SK-N-SH treated with all-trans-retinoic acid at 6 μM for 48 hours (cell line): Measurements from ENCODE around the gene SYCP2L.
"Not testable (repeated sequence)": the region's sequence is repeated elsewhere in the genome, so short reads cannot be mapped to it uniquely, and the experiment has no call there.

Source experiments
- ATAC-seq: fragments of 200-7000 bp; cut with Tn5 transposase; 3 replicates; pipeline ENCODE4 v1.9.1; 2020; ENCODE audit warnings: mild to moderate bottlenecking, moderate library complexity
- ARNTL ChIP-seq: fragments of 450-650 bp; formaldehyde crosslinking; IDR thresholded peaks from 2 replicates; pipeline ENCODE4 v1.5.0; 2020; ENCODE audit warnings: low read depth, mild to moderate bottlenecking, moderate library complexity, borderline replicate concordance
- CREB5 ChIP-seq: fragments of 250-450 bp; sonication (Bioruptor Pico); IDR thresholded peaks from 2 replicates; pipeline ENCODE4 v1.5.1; 2020; ENCODE audit warnings: low read depth, mild to moderate bottlenecking, moderate library complexity
- CSDC2 ChIP-seq: fragments of 250-450 bp; sonication (Bioruptor Pico); IDR thresholded peaks from 2 replicates; pipeline ENCODE4 v1.5.0; 2020; ENCODE audit warnings: mild to moderate bottlenecking, moderate library complexity
- GLIS3 ChIP-seq: fragments of 250-450 bp; sonication (Bioruptor Pico); IDR thresholded peaks from 2 replicates; pipeline ENCODE4 v1.5.0; 2020; ENCODE audit warnings: mild to moderate bottlenecking, moderate library complexity
- ISL1 ChIP-seq: fragments of 250-450 bp; sonication (Bioruptor Pico); IDR thresholded peaks from 2 replicates; pipeline ENCODE4 v2.1.2; 2022; ENCODE audit warnings: mild to moderate bottlenecking, moderate library complexity
- OSR1 ChIP-seq: fragments of 250-450 bp; sonication (Bioruptor Pico); IDR thresholded peaks from 2 replicates; pipeline ENCODE4 v1.8.0; 2022; ENCODE audit warnings: moderate library complexity, mild to moderate bottlenecking, inconsistent platforms
- PATZ1 ChIP-seq: fragments of 250-450 bp; sonication (Bioruptor Pico); IDR thresholded peaks from 2 replicates; pipeline ENCODE4 v1.8.0; 2020; ENCODE audit warnings: mild to moderate bottlenecking, moderate library complexity, borderline replicate concordance
- POU6F1 ChIP-seq: fragments of 250-450 bp; sonication (Bioruptor Pico); IDR thresholded peaks from 2 replicates; pipeline ENCODE4 v1.8.0; 2021; ENCODE audit warnings: low read depth, mild to moderate bottlenecking, moderate library complexity, borderline replicate concordance
- PPARA ChIP-seq: fragments of 250-450 bp; sonication (Bioruptor Pico); IDR thresholded peaks from 2 replicates; pipeline ENCODE4 v1.5.0; 2020; ENCODE audit warnings: mild to moderate bottlenecking, borderline replicate concordance
- RARB ChIP-seq: fragments of 250-450 bp; sonication (Bioruptor Pico); IDR thresholded peaks from 2 replicates; pipeline ENCODE4 v1.8.0; 2021; ENCODE audit warnings: mild to moderate bottlenecking, moderate library complexity
- SNAI2 ChIP-seq: fragments of 250-450 bp; sonication (Bioruptor Pico); IDR thresholded peaks from 2 replicates; pipeline ENCODE4 v1.5.0; 2020; ENCODE audit warnings: mild to moderate bottlenecking, moderate library complexity
- TOX ChIP-seq: fragments of 250-450 bp; sonication (Bioruptor Pico); IDR thresholded peaks from 2 replicates; pipeline ENCODE4 v1.8.0; 2021; ENCODE audit warnings: mild to moderate bottlenecking, moderate library complexity, borderline replicate concordance
- TSHZ2 ChIP-seq: fragments of 250-450 bp; sonication (Bioruptor Pico); IDR thresholded peaks from 2 replicates; pipeline ENCODE4 v1.5.0; 2020; ENCODE audit warnings: mild to moderate bottlenecking, moderate library complexity
- ZC3H10 ChIP-seq: fragments of 250-450 bp; sonication (Bioruptor Pico); IDR thresholded peaks from 2 replicates; pipeline ENCODE4 v1.5.1; 2021; ENCODE audit warnings: mild to moderate bottlenecking, moderate library complexity
- ZFP3 ChIP-seq: fragments of 250-450 bp; sonication (Bioruptor Pico); IDR thresholded peaks from 2 replicates; pipeline ENCODE4 v1.5.0; 2020; ENCODE audit warnings: mild to moderate bottlenecking, moderate library complexity
- ZFP30 ChIP-seq: fragments of 450-650 bp; formaldehyde crosslinking; IDR thresholded peaks from 2 replicates; pipeline ENCODE4 v1.5.0; 2022; ENCODE audit warnings: mild to moderate bottlenecking, moderate library complexity
- ZNF70 ChIP-seq: fragments of 450-650 bp; formaldehyde crosslinking; IDR thresholded peaks from 2 replicates; pipeline ENCODE4 v1.5.0; 2020; ENCODE audit warnings: mild to moderate bottlenecking, moderate library complexity
- ZNF8 ChIP-seq: fragments of 450-650 bp; formaldehyde crosslinking; IDR thresholded peaks from 2 replicates; pipeline ENCODE4 v1.5.0; 2020; ENCODE audit warnings: mild to moderate bottlenecking, moderate library complexity

SYCP2L gene

GRCh38 chr6:10849901-10850300, 37.0 kb upstream of the SYCP2L start:
- TF ChIP-seq ISL1 (CRISPR knock-in tag), result no peak
- TF ChIP-seq PATZ1 (CRISPR knock-in tag), result no peak
- TF ChIP-seq PPARA (CRISPR knock-in tag), result no peak
- no peak for TF ChIP-seq ZC3H10
- no peak for TF ChIP-seq GLIS3 (CRISPR knock-in tag)
- no peak for ATAC-seq

- no peak for ATAC-seq
- TF ChIP-seq ZFP3, result no peak
- TF ChIP-seq TSHZ2 (CRISPR knock-in tag), result no peak
- TF ChIP-seq ISL1 (CRISPR knock-in tag), result no peak
- TF ChIP-seq OSR1 (CRISPR knock-in tag), result no peak
- no peak for TF ChIP-seq SNAI2
- TF ChIP-seq CSDC2 (CRISPR knock-in tag), result no peak
- no peak for TF ChIP-seq PATZ1 (CRISPR knock-in tag)
- no peak for TF ChIP-seq ZNF8 (CRISPR knock-in tag)
These were observed 36.1 kb upstream of the SYCP2L start for GRCh38 chr6:10850728-10851127.

- TF ChIP-seq CREB5 (CRISPR knock-in tag), result no peak
- TF ChIP-seq TSHZ2 (CRISPR knock-in tag), result no peak
- TF ChIP-seq POU6F1 (CRISPR knock-in tag), result no peak
- no peak for TF ChIP-seq ZC3H10
- no peak for TF ChIP-seq ZFP30 (CRISPR knock-in tag)
- no peak for TF ChIP-seq ARNTL
- TF ChIP-seq ZFP3, result no peak
- TF ChIP-seq ZNF70 (CRISPR knock-in tag), result no peak
- TF ChIP-seq TOX (CRISPR knock-in tag), result no peak
- TF ChIP-seq RARB, result no peak
- no peak for TF ChIP-seq CSDC2 (CRISPR knock-in tag)
- no peak for ATAC-seq
These were observed 34.4 kb upstream of the SYCP2L start for GRCh38 chr6:10852361-10852960.

- not testable (repeated sequence) for ATAC-seq
These were observed 33.0 kb upstream of the SYCP2L start for GRCh38 chr6:10853849-10854300.
